H1 (cell line): ENCODE measurements around the gene SECISBP2. TPM values are rescaled to one million over a fixed set of nuclear protein-coding genes. Genes with fewer than 3 reads are reported as not detected.

Source experiments
- CTCF ChIA-PET: fragments of 300-600 bp; sonication (Branson Sonifier 250); formaldehyde crosslinking; loops from one replicate; lab custom pipeline; 2021; ENCODE audit not compliant: partially characterized antibody; lab: Charles Lee
- POLR2A ChIA-PET: fragments of 300-600 bp; sonication (Branson Sonifier 250); formaldehyde crosslinking; loops from one replicate; lab custom pipeline; 2021; ENCODE audit warnings: inconsistent platforms; ENCODE audit not compliant: partially characterized antibody; lab: Charles Lee
- DNase-seq, 2 experiments: peaks; one replicate each; pipeline versions ENCODE4 v3.0.0 to v3.0.0-alpha.2; 2010 to 2022; ENCODE audit warnings: low spot score in 2 of 2, low read depth in 1 of 2, mixed read lengths in 1 of 2
- FAIRE-seq: peaks from 2 replicates; lab custom pipeline; 2011; peaks lifted over from hg19 to GRCh38; lab: Jason Lieb, UNC
- H2AFZ ChIP-seq: 2 replicates; pipeline ENCODE4 v1.8.1; 2012; ENCODE audit warnings: low read length, inconsistent platforms
- H2AK5ac ChIP-seq: 2 replicates; pipeline ENCODE4 v1.6.1; 2013; ENCODE audit warnings: low read depth, low read length
- H2BK120ac ChIP-seq: replicated peaks from 2 replicates; pipeline ENCODE3; 2013; ENCODE audit warnings: low read depth, low read length, inconsistent platforms
- H2BK12ac ChIP-seq: 2 replicates; pipeline ENCODE4 v1.6.1; 2013; ENCODE audit warnings: low read depth, low read length
- H2BK15ac ChIP-seq: 2 replicates; pipeline ENCODE4 v1.6.1; 2013; ENCODE audit warnings: low read length
- H2BK20ac ChIP-seq: 2 replicates; pipeline ENCODE4 v1.6.1; 2013; ENCODE audit warnings: low read length
- H2BK5ac ChIP-seq: 2 replicates; pipeline ENCODE4 v1.6.1; 2013; ENCODE audit warnings: low read depth, low read length
- H3K14ac ChIP-seq: 2 replicates; pipeline ENCODE4 v1.6.1; 2013; ENCODE audit warnings: inconsistent platforms; ENCODE audit not compliant: insufficient read length
- H3K18ac ChIP-seq: 2 replicates; pipeline ENCODE4 v1.6.1; 2013; ENCODE audit warnings: low read length; ENCODE audit errors: extremely low read depth
- H3K23ac ChIP-seq: 2 replicates; pipeline ENCODE4 v1.6.1; 2013; ENCODE audit warnings: inconsistent platforms; ENCODE audit not compliant: insufficient read length
- H3K23me2 ChIP-seq: 2 replicates; pipeline ENCODE4 v1.6.1; 2013; ENCODE audit warnings: low read depth, low read length
- H3K27ac ChIP-seq: 2 replicates; pipeline ENCODE4 v1.6.1; 2011; ENCODE audit warnings: low read depth, low read length, inconsistent platforms
- H3K27me3 ChIP-seq, 4 experiments: replicated peaks in 1 of 4; 1 replicate in 1 of 4; 2 replicates in 3 of 4; pipeline versions ENCODE4 v1.6.1 to v1.8.1; 2011 to 2013; ENCODE audit warnings: low read length in 3 of 4, mild to moderate bottlenecking in 3 of 4, inconsistent platforms in 2 of 4, mixed read lengths in 2 of 4, moderate library complexity in 1 of 4; ENCODE audit not compliant: control insufficient read depth in 3 of 4, insufficient read depth in 3 of 4; ENCODE audit errors: extremely low read depth in 1 of 4
- H3K36me3 ChIP-seq, 4 experiments: 2 replicates each; pipeline versions ENCODE4 v1.6.1 to v1.8.1; 2011 to 2013; ENCODE audit warnings: mild to moderate bottlenecking in 4 of 4, low read length in 3 of 4, moderate library complexity in 2 of 4, control low read depth in 1 of 4, inconsistent platforms in 1 of 4; ENCODE audit not compliant: insufficient read depth in 4 of 4, control insufficient read depth in 2 of 4
- H3K4ac ChIP-seq: replicated peaks from 2 replicates; pipeline ENCODE3; 2013; ENCODE audit warnings: low read length, low read depth, mixed read lengths, inconsistent platforms; ENCODE audit not compliant: insufficient read length
- H3K4me1 ChIP-seq, 4 experiments: replicated peaks in 1 of 4; 1 replicate in 1 of 4; 2 replicates in 3 of 4; pipeline versions ENCODE4 v1.6.1 to v1.8.1; 2011 to 2013; ENCODE audit warnings: low read length in 3 of 4, inconsistent platforms in 2 of 4, mixed read lengths in 1 of 4; ENCODE audit not compliant: insufficient read depth in 4 of 4, control insufficient read depth in 3 of 4
- H3K4me2 ChIP-seq, 2 experiments: 2 replicates each; pipeline versions ENCODE4 v1.6.1 to v1.8.1; 2011 to 2013; ENCODE audit warnings: low read depth in 2 of 2, low read length in 2 of 2, control low read depth in 1 of 2, inconsistent platforms in 1 of 2, mild to moderate bottlenecking in 1 of 2; ENCODE audit not compliant: insufficient read depth in 1 of 2
- H3K4me3 ChIP-seq, 4 experiments: fragments of 200-600, 300-600 bp in 1 of 4; sonication (generic), shearing (Covaris generic), sonication (Bioruptor Twin) in 1 of 4; 2 replicates each; pipeline versions ENCODE4 v1.5.1 to v1.8.1; 2011 to 2016; ENCODE audit warnings: low read length in 4 of 4, low read depth in 3 of 4, control low read depth in 2 of 4, inconsistent platforms in 2 of 4, mild to moderate bottlenecking in 2 of 4, mixed read lengths in 1 of 4, moderate library complexity in 1 of 4; ENCODE audit not compliant: insufficient read depth in 2 of 4; ENCODE audit errors: extremely low read depth in 1 of 4
- H3K56ac ChIP-seq: replicated peaks from 2 replicates; pipeline ENCODE3; 2013; ENCODE audit warnings: low read depth, mild to moderate bottlenecking, mixed read lengths, low read length, inconsistent platforms; ENCODE audit not compliant: insufficient read length
- H3K79me1 ChIP-seq: 2 replicates; pipeline ENCODE4 v1.6.1; 2013; ENCODE audit warnings: low read depth, low read length, control low read depth
- H3K79me2 ChIP-seq, 2 experiments: 2 replicates each; pipeline versions ENCODE4 v1.6.1 to v1.8.1; 2012 to 2013; ENCODE audit warnings: low read length in 2 of 2, mild to moderate bottlenecking in 2 of 2, inconsistent platforms in 1 of 2; ENCODE audit not compliant: insufficient read depth in 2 of 2, control insufficient read depth in 1 of 2
- H3K9ac ChIP-seq, 4 experiments: replicated peaks in 1 of 4; 1 replicate in 1 of 4; 2 replicates in 3 of 4; pipeline versions ENCODE4 v1.6.1 to v1.8.1; 2011 to 2013; ENCODE audit warnings: low read depth in 3 of 4, low read length in 3 of 4, control low read depth in 2 of 4, mild to moderate bottlenecking in 2 of 4, moderate library complexity in 2 of 4, inconsistent platforms in 1 of 4; ENCODE audit errors: extremely low read depth in 1 of 4
- H3K9me3 ChIP-seq, 2 experiments: 2 replicates each; pipeline versions ENCODE4 v1.6.1 to v1.8.1; 2012 to 2013; ENCODE audit warnings: mild to moderate bottlenecking in 2 of 2, moderate library complexity in 2 of 2, control low read depth in 1 of 2, inconsistent platforms in 1 of 2, low read depth in 1 of 2, low read length in 1 of 2, mixed read lengths in 1 of 2; ENCODE audit not compliant: insufficient read depth in 2 of 2
- H4K20me1 ChIP-seq, 2 experiments: replicated peaks in 1 of 2; 2 replicates each; pipeline versions ENCODE3 to v1.8.1; 2011 to 2013; ENCODE audit warnings: inconsistent platforms in 2 of 2, low read length in 2 of 2, mild to moderate bottlenecking in 1 of 2; ENCODE audit not compliant: insufficient read depth in 2 of 2, control insufficient read depth in 1 of 2
- H4K5ac ChIP-seq: 2 replicates; pipeline ENCODE4 v1.6.1; 2013; ENCODE audit warnings: low read length, low read depth, mixed read lengths, inconsistent platforms; ENCODE audit not compliant: insufficient read length
- H4K8ac ChIP-seq: 2 replicates; pipeline ENCODE4 v1.8.0; 2013; ENCODE audit warnings: mild to moderate bottlenecking, moderate library complexity, low read length, inconsistent platforms; ENCODE audit not compliant: insufficient read depth; ENCODE audit errors: extremely low read depth
- H4K91ac ChIP-seq: replicated peaks from 2 replicates; pipeline ENCODE3; 2013; ENCODE audit warnings: low read length, mixed read lengths, inconsistent platforms; ENCODE audit not compliant: insufficient read length
- BACH1 ChIP-seq: IDR thresholded peaks from 2 replicates; pipeline ENCODE4 v1.6.1; 2012; ENCODE audit warnings: low read length, improper control_type of control experiment
- BCL11A ChIP-seq, 2 experiments: IDR thresholded peaks; one replicate each; pipeline ENCODE4 v1.6.1; 2011; ENCODE audit warnings: low read depth in 2 of 2, low read length in 2 of 2, mild to moderate bottlenecking in 2 of 2
- CEBPB ChIP-seq: IDR thresholded peaks from 2 replicates; pipeline ENCODE4 v1.6.1; 2012; ENCODE audit warnings: low read depth, low read length
- EP300 ChIP-seq, 2 experiments: IDR thresholded peaks; 1 replicate in 1 of 2; 2 replicates in 1 of 2; pipeline ENCODE4 v1.6.1; 2011 to 2012; ENCODE audit warnings: low read depth in 2 of 2, low read length in 2 of 2, mild to moderate bottlenecking in 2 of 2, borderline replicate concordance in 1 of 2, inconsistent platforms in 1 of 2, moderate library complexity in 1 of 2
- EZH2 ChIP-seq: fragments of 200-600 bp; sonication (generic); IDR thresholded peaks from 2 replicates; pipeline ENCODE4 v1.7.1; 2012; ENCODE audit warnings: low read depth, mild to moderate bottlenecking, moderate library complexity, low read length, inconsistent platforms; ENCODE audit not compliant: severe bottlenecking
- POLR2A ChIP-seq, 2 experiments: IDR thresholded peaks; 1 replicate in 1 of 2; 2 replicates in 1 of 2; pipeline ENCODE4 v1.6.1; 2011; ENCODE audit warnings: low read depth in 2 of 2, low read length in 2 of 2, mild to moderate bottlenecking in 2 of 2; ENCODE audit errors: control extremely low read depth in 1 of 2
- WGBS, 2 experiments: shearing (Covaris generic) in 1 of 2; methylation state at CpG; one replicate each; pipeline versions ENCODE4 v1.1.6 to v1.1.7; 2013 to 2015; ENCODE audit warnings: low lambda C conversion rate in 2 of 2, mixed read lengths in 2 of 2, inconsistent platforms in 1 of 2, low coverage in 1 of 2, missing lambda C conversion rate in 1 of 2; ENCODE audit not compliant: insufficient replicate concordance in 2 of 2, insufficient coverage in 1 of 2, insufficient read length in 1 of 2; ENCODE audit errors: extremely low coverage in 1 of 2, missing lambda C conversion rate in 1 of 2; 5-methylcytosine and 5-hydroxymethylcytosine counted together
- polyA plus RNA-seq, 7 experiments: library from polyadenylated mRNA; depleted of rRNA in 3 of 7; stranded (reverse) in 5 of 7; unstranded in 2 of 7; fragments of >200 nt in 5 of 7; fragments of 200-250 nt in 2 of 7; gene quantifications; 1 replicate in 5 of 7; 2 replicates in 1 of 7; 4 replicates in 1 of 7; pipeline versions ENCODE4 v1.2.1 to v1.2.3, GENCODE V29; 2011 to 2013; ENCODE audit warnings: missing spikeins in 2 of 7, mixed read lengths in 2 of 7
- total RNA-seq: library from RNA; stranded (reverse); fragmentation: NEBNext Ultra II Directional; extraction: Animal tissue kit (Norgen Biotek cat#: 25700); gene quantifications from 2 replicates; pipeline ENCODE4 v1.2.1, GENCODE V29; 2021
- TF ChIP-seq, protein P1 (sequence below): IDR thresholded peaks from 2 replicates; pipeline ENCODE4 v1.6.1; 2011; ENCODE audit warnings: low read depth, mild to moderate bottlenecking, low read length; ENCODE audit not compliant: insufficient read depth

SECISBP2 gene
- total and polyA plus RNA-seq, 2 of the 8 experiments (the other 6 are each of a cell fraction or from before 2014, with no cell fraction given), result 39.0 to 61.7 TPM

DNA sequence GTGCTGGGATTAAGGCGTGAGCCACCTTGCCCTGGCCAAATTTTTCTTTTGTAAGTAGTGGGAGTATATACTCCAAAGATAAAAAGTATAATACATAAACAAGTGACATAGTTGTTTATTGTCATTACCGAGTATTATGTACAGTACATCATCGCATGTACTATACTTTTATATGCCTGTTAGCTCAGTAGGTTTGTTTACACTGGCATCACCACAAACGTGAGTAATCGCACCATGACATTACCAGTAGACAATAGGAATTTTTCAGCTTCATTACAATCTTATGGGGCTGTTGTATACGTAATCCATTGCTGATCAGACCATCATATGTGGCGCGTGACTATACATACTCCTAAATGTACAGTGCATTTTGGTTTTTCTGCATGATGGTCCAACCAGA is 9.8 kb downstream of the SECISBP2 start:
- Histone ChIP-seq H3K18ac (no peak overlapping the region), H3K23ac (no peak overlapping the region), H3K4me3 (no peak overlapping the region), H3K27me3 (no peaks in the 10 kb centered on the region), H3K79me1 (no peaks in the 10 kb centered on the region), H2BK15ac (no peak overlapping the region), H3K23me2 (no peaks in the 10 kb centered on the region), H2AFZ (no peak overlapping the region), H3K36me3 (peaks cover 2 to 78% (median 44%) of the 10 kb centered on the region in 4 experiments), H3K79me2 (peaks cover 5 to 32% of the 10 kb centered on the region in 2 experiments; a peak in 3 of 4 replicates), H2BK5ac (no peak overlapping the region), H3K4ac (no peak overlapping the region), H4K91ac (no peak overlapping the region), H2AK5ac (no peak overlapping the region), H3K14ac (no peak overlapping the region), H3K9ac (no peak overlapping the region), H3K56ac (no peak overlapping the region), H3K4me2 (no peak overlapping the region), H3K4me1 (no peaks in the 10 kb centered on the region), H4K20me1 (peaks cover 2 to 5% of the 10 kb centered on the region in 2 experiments), H2BK20ac (no peak overlapping the region), H4K5ac (no peak overlapping the region), H4K8ac (no peak overlapping the region), H3K9me3 (no peaks in the 10 kb centered on the region), H2BK120ac (no peak overlapping the region), H3K27ac (no peak overlapping the region), H2BK12ac (no peak overlapping the region)
- no peak for FAIRE-seq
- ChIA-PET CTCF (no interaction called here), POLR2A (interaction anchor here (1.3 to 4.1 kb wide), 6 partner anchors 8 to 110 kb away, joined by 3 to 14 read pairs (median 4); partner anchors contain the start of gene SECISBP2)
- 92% methylated on average over 8 of the region's 8 CpGs; no CpG with 5 or more reads in 1 of the 2 experiments for WGBS, 2 experiments
- TF ChIP-seq, protein P1, sequence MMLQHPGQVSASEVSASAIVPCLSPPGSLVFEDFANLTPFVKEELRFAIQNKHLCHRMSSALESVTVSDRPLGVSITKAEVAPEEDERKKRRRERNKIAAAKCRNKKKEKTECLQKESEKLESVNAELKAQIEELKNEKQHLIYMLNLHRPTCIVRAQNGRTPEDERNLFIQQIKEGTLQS, result no peak
- TF ChIP-seq EZH2 (no peak), POLR2A (IDR thresholded peaks at IDR 0.05; ENCODE audit: control extremely low read depth in 1 of 2, low read depth in 2 of 2, low read length in 2 of 2) (no peak), CEBPB (no peak), BCL11A (IDR thresholded peaks at IDR 0.05; ENCODE audit: low read depth in 2 of 2, low read length in 2 of 2) (no peak), BACH1 (no peak), EP300 (IDR thresholded peaks at IDR 0.05; ENCODE audit: borderline replicate concordance in 1 of 2, low read depth in 2 of 2, low read length in 2 of 2) (no peak)
- DNase-seq, result no peak
